HepG2 (cell line): ENCODE measurements around the gene SLC11A1. TPM values are rescaled to one million over a fixed set of nuclear protein-coding genes. Genes with fewer than 3 reads are reported as not detected.
A peak's percentile ranks its signal among the peaks of the same experiment; 100 is the strongest.

Experiments used
- ATAC-seq: fragments of 200-7000 bp; cut with Tn5 transposase; 3 replicates; pipeline ENCODE4 v1.9.1; 2020; ENCODE audit warnings: mild to moderate bottlenecking, moderate library complexity
- BruUV-seq: library from RNA; stranded (reverse); fragments of 400-500 nt; replicated peaks from 2 replicates; lab custom pipeline; 2021; lab: Mats Ljungman, UMichigan
- CTCF ChIA-PET: fragments of 300-600 bp; formaldehyde crosslinking; extraction: SDS; loops from one replicate; lab custom pipeline; 2021; ENCODE audit warnings: low total read pairs, inconsistent platforms, low intra/inter-chr PET ratio; lab: Yijun Ruan, JAX
- POLR2A ChIA-PET: fragments of 350-600 bp; sonication (Branson Sonifier 250); formaldehyde crosslinking; loops from one replicate; lab custom pipeline; 2020; ENCODE audit warnings: antibody characterized with exemption, inconsistent platforms; lab: Yijun Ruan, JAX
- DNase-seq: peaks from one replicate; pipeline ENCODE4 v3.0.0-alpha.2; 2015; ENCODE audit warnings: low spot score
- FAIRE-seq: peaks from 3 replicates; lab custom pipeline; 2011; peaks lifted over from hg19 to GRCh38; lab: Jason Lieb, UNC
- H2AFZ ChIP-seq: one replicate; pipeline ENCODE4 v1.6.1; 2011; ENCODE audit warnings: low read length, inconsistent platforms
- H3K27ac ChIP-seq: fragments of 300-600 bp; 3 replicates; pipeline ENCODE4 v1.8.0; 2011; ENCODE audit warnings: mixed run types, mild to moderate bottlenecking, mixed read lengths, low read length, inconsistent platforms; ENCODE audit not compliant: insufficient read depth; ENCODE audit errors: extremely low read length
- H3K27me3 ChIP-seq, 2 experiments: fragments of 200-600 bp in 1 of 2; 2 replicates in 1 of 2; 3 replicates in 1 of 2; pipeline versions ENCODE4 v1.6.0 to v1.8.0; 2011; ENCODE audit warnings: low read length in 2 of 2, mild to moderate bottlenecking in 2 of 2, moderate library complexity in 2 of 2, inconsistent platforms in 1 of 2; ENCODE audit not compliant: insufficient read depth in 2 of 2, control insufficient read depth in 1 of 2
- H3K36me3 ChIP-seq, 2 experiments: fragments of 200-600 bp in 1 of 2; replicated peaks in 1 of 2; 2 replicates in 1 of 2; 3 replicates in 1 of 2; pipeline versions ENCODE4 v1.5.1 to v1.8.0; 2011; ENCODE audit warnings: low read length in 2 of 2, inconsistent platforms in 1 of 2; ENCODE audit not compliant: insufficient read depth in 2 of 2, control insufficient read depth in 1 of 2
- H3K4me1 ChIP-seq: 2 replicates; pipeline ENCODE4 v1.5.1; 2012; ENCODE audit warnings: low read length, inconsistent platforms; ENCODE audit not compliant: insufficient read depth
- H3K4me2 ChIP-seq: 2 replicates; pipeline ENCODE4 v1.6.0; 2011; ENCODE audit warnings: low read depth, low read length, inconsistent platforms
- H3K4me3 ChIP-seq, 3 experiments: fragments of 200-600 bp in 1 of 3; sonication (generic), shearing (Covaris generic) in 1 of 3; replicated peaks in 1 of 3; 2 replicates each; pipeline ENCODE4 v1.5.1; 2011 to 2016; ENCODE audit warnings: low read length in 3 of 3, inconsistent platforms in 2 of 3, low read depth in 2 of 3, mild to moderate bottlenecking in 2 of 3, control low read depth in 1 of 3, mixed read lengths in 1 of 3; ENCODE audit not compliant: insufficient read depth in 1 of 3
- H3K79me2 ChIP-seq: one replicate; pipeline ENCODE4 v1.6.1; 2011; ENCODE audit warnings: low read length, inconsistent platforms; ENCODE audit not compliant: insufficient read depth
- H3K9ac ChIP-seq: 2 replicates; pipeline ENCODE4 v1.6.0; 2011; ENCODE audit warnings: mild to moderate bottlenecking, low read depth, low read length, inconsistent platforms; ENCODE audit not compliant: insufficient read depth
- H3K9me3 ChIP-seq: 2 replicates; pipeline ENCODE4 v1.5.1; 2012; ENCODE audit warnings: mild to moderate bottlenecking, low read length
- H4K20me1 ChIP-seq: 2 replicates; pipeline ENCODE4 v1.6.0; 2011; ENCODE audit warnings: inconsistent platforms, mild to moderate bottlenecking, low read length, moderate library complexity; ENCODE audit not compliant: insufficient read depth
- ELF1 ChIP-seq: sonication (generic); formaldehyde crosslinking; IDR thresholded peaks from 2 replicates; pipeline ENCODE4 v1.4.0; 2020; ENCODE audit warnings: missing genetic modification reagents
- FOXJ3 ChIP-seq: sonication (generic); formaldehyde crosslinking; IDR thresholded peaks from 2 replicates; pipeline ENCODE4 v1.4.0; 2020; ENCODE audit warnings: missing genetic modification reagents, mild to moderate bottlenecking, borderline replicate concordance
- HNRNPK ChIP-seq: fragments of 200-400 bp; formaldehyde crosslinking; IDR thresholded peaks from 2 replicates; pipeline ENCODE4 v1.6.1; 2018; ENCODE audit warnings: low read length, low read depth, moderate library complexity, mild to moderate bottlenecking; ENCODE audit not compliant: poor library complexity, severe bottlenecking
- HNRNPL ChIP-seq: fragments of 200-400 bp; formaldehyde crosslinking; IDR thresholded peaks from 2 replicates; pipeline ENCODE4 v1.6.1; 2017; ENCODE audit warnings: mild to moderate bottlenecking, low read depth, low read length
- KLF6 ChIP-seq: IDR thresholded peaks from 2 replicates; pipeline ENCODE4 v1.8.0; 2016; ENCODE audit warnings: missing biosample characterization, missing genetic modification reagents
- MAFG ChIP-seq: sonication (generic); formaldehyde crosslinking; IDR thresholded peaks from 2 replicates; pipeline ENCODE4 v1.5.1; 2020; ENCODE audit warnings: mild to moderate bottlenecking, missing genetic modification reagents
- MTF1 ChIP-seq: sonication (generic); formaldehyde crosslinking; IDR thresholded peaks from 2 replicates; pipeline ENCODE4 v1.5.0; 2020; ENCODE audit warnings: missing genetic modification reagents
- MXI1 ChIP-seq: IDR thresholded peaks from 3 replicates; pipeline ENCODE4 v1.6.1; 2012; ENCODE audit warnings: low read depth, low read length, inconsistent platforms, borderline replicate concordance
- NR2F1 ChIP-seq, 2 experiments: fragments of 450-650 bp in 1 of 2; formaldehyde crosslinking in 1 of 2; IDR thresholded peaks; 2 replicates each; pipeline versions ENCODE4 v1.5.0 to v1.6.1; 2016 to 2020; ENCODE audit warnings: mild to moderate bottlenecking in 1 of 2, missing compliant biosample characterization in 1 of 2, missing genetic modification reagents in 1 of 2, moderate library complexity in 1 of 2
- NR2F6 ChIP-seq, 2 experiments: IDR thresholded peaks; 2 replicates each; pipeline ENCODE4 v1.6.1; 2016; ENCODE audit warnings: antibody characterized with exemption in 1 of 2, mild to moderate bottlenecking in 1 of 2
- POLR2AphosphoS2 ChIP-seq: IDR thresholded peaks from 2 replicates; pipeline ENCODE4 v1.6.1; 2011; ENCODE audit warnings: low read depth, low read length, improper control_type of control experiment
- SATB2 ChIP-seq: sonication (generic); formaldehyde crosslinking; IDR thresholded peaks from 2 replicates; pipeline ENCODE4 v1.5.0; 2020; ENCODE audit warnings: missing genetic modification reagents
- TERF1 ChIP-seq: sonication (generic); formaldehyde crosslinking; IDR thresholded peaks from 2 replicates; pipeline ENCODE4 v1.8.0; 2022; ENCODE audit warnings: mild to moderate bottlenecking, missing genetic modification reagents, moderate library complexity
- ZBTB8A ChIP-seq: sonication (generic); formaldehyde crosslinking; IDR thresholded peaks from 2 replicates; pipeline ENCODE4 v1.4.0; 2020; ENCODE audit warnings: mild to moderate bottlenecking, low read depth, missing genetic modification reagents, borderline replicate concordance
- ZNF205 ChIP-seq: IDR thresholded peaks from 2 replicates; pipeline ENCODE4 v1.6.1; 2018; ENCODE audit warnings: missing biosample characterization, missing genetic modification reagents
- ZNF275 ChIP-seq: sonication (generic); formaldehyde crosslinking; IDR thresholded peaks from 2 replicates; pipeline ENCODE4 v1.8.0; 2022; ENCODE audit warnings: missing genetic modification reagents, mild to moderate bottlenecking, inconsistent platforms, borderline replicate concordance
- WGBS: methylation state at CpG from one replicate; pipeline ENCODE4 v1.1.6; 2017; ENCODE audit warnings: low lambda C conversion rate; 5-methylcytosine and 5-hydroxymethylcytosine counted together
- in situ Hi-C: cut with HindIII; loops from 2 replicates; pipeline ENCODE4 v1.10.0; 2017; ENCODE audit warnings: low pct_unique_long_range_greater_than_20kb; ENCODE audit not compliant: extremely low pct_ligation_motif_present
- intact Hi-C: fragments of 100-400 bp; cut with micrococcal nuclease; formaldehyde crosslinking; loops from one replicate; pipeline ENCODE4 v1.10.0; 2022; ENCODE audit not compliant: unreplicated experiment
- polyA plus RNA-seq, 8 experiments: library from polyadenylated mRNA; depleted of rRNA in 3 of 8; stranded (reverse) in 7 of 8; unstranded in 1 of 8; fragments of >200 nt; fragmentation: Illumina TruSeq in 4 of 8; extraction: Trizol in 4 of 8; gene quantifications; 2 replicates each; pipeline versions ENCODE4 v1.2.1 to v1.2.3, GENCODE V29; 2011 to 2016; ENCODE audit warnings: low read depth in 4 of 8, missing spikeins in 1 of 8, mixed read lengths in 1 of 8; ENCODE audit not compliant: insufficient read depth in 1 of 8
- total RNA-seq, 5 experiments: library from RNA; depleted of rRNA; stranded (reverse); fragments of >200 nt; fragmentation: Illumina TruSeq; extraction: Trizol; gene quantifications; 2 replicates each; pipeline ENCODE4 v1.2.3, GENCODE V29; 2016; ENCODE audit warnings: low read depth in 1 of 5

The SLC11A1 gene
- total and polyA plus RNA-seq, 2 of the 13 experiments (the other 11 are each of a cell fraction or from before 2014, with no cell fraction given): 0.33 to 2.3 TPM

- Histone ChIP-seq H3K9ac (no peak overlapping the region), H3K27me3 (no peaks in the 10 kb centered on the region), H3K79me2 (no peaks in the 10 kb centered on the region), H3K36me3 (peaks cover 51 to 72% of the 10 kb centered on the region in 2 experiments)
- WGBS: 86% methylated on average over 9 of the region's 9 CpGs
- no peak for DNase-seq
- in situ Hi-C loops: no loop called here
- TF ChIP-seq NR2F1 (CRISPR knock-in tag; IDR thresholded peaks at IDR 0.05) (peak in 1 of 2 experiments; percentile 8; a peak in 1 of 4 replicates), HNRNPL (0 out of 2 replicates have a peak, but pooled peaks have one; percentile 1), ELF1 (CRISPR knock-in tag) (no peak), POLR2AphosphoS2 (peak; percentile 46; the same call in 1 of the 2 replicates)
- TF ChIP-seq, all 625 proteins: peak for 3
- FAIRE-seq (no peak), ATAC-seq (peak; percentile 10)
- no peaks in the 10 kb centered on the region for H3K9me3 ChIP-seq
- H3K4me1 ChIP-seq: peaks cover 10% of the 10 kb centered on the region
- intact Hi-C loops: no loop called here
- CTCF ChIA-PET: no interaction called here
- no peak overlapping the region for H3K4me3 ChIP-seq
- no peak overlapping the region for H3K27ac ChIP-seq
- BruUV-seq: no TSS peak
- no peaks in the 10 kb centered on the region for H4K20me1 ChIP-seq
- no peak overlapping the region for H2AFZ ChIP-seq
- POLR2A ChIA-PET: interaction anchor here (1.3 to 6.3 kb wide), 3 partner anchors 11 to 14 kb away, joined by 4 to 59 read pairs (median 27); partner anchors contain the start of gene VIL1
- H3K4me2 ChIP-seq: no peak overlapping the region
Observed at GRCh38 chr2:218429911-218430692, 48.0 kb downstream of the SLC11A1 start.

- H3K4me1 ChIP-seq: peaks cover 17% of the 10 kb centered on the region
- POLR2A ChIA-PET: interaction anchor here (0.7 to 6.3 kb wide), 5 partner anchors 10 to 25 kb away, joined by 3 to 59 read pairs (median 7); partner anchors contain the start of gene VIL1
- in situ Hi-C loops (no loop called here), intact Hi-C loops (no loop called here)
- CTCF ChIA-PET: no interaction called here
- no peak overlapping the region for H2AFZ ChIP-seq
- no peaks in the 10 kb centered on the region for H4K20me1 ChIP-seq
- no peaks in the 10 kb centered on the region for H3K79me2 ChIP-seq
- H3K9ac ChIP-seq: no peak overlapping the region
- no peak overlapping the region for H3K27ac ChIP-seq
- no peaks in the 10 kb centered on the region for H3K9me3 ChIP-seq
- no peaks in the 10 kb centered on the region for H3K27me3 ChIP-seq
- no peak overlapping the region for H3K4me3 ChIP-seq
- BruUV-seq: no TSS peak
- FAIRE-seq (no peak), ATAC-seq (no peak; the same call in 2 of the 3 replicates), DNase-seq (no peak)
- no peak overlapping the region for H3K4me2 ChIP-seq
- peaks cover 48 to 71% of the 10 kb centered on the region in 2 experiments for H3K36me3 ChIP-seq
- 98% methylated on average over 10 of the region's 11 CpGs for WGBS
- TF ChIP-seq HNRNPK (no peak), SATB2 (no peak), TERF1 (CRISPR knock-in tag) (no peak), MTF1 (CRISPR knock-in tag) (no peak), ZNF275 (CRISPR knock-in tag) (no peak), KLF6 (CRISPR knock-in tag) (no peak), NR2F6 (IDR thresholded peaks at IDR 0.05) (no peak), NR2F6 (CRISPR knock-in tag; IDR thresholded peaks at IDR 0.05) (no peak), MAFG (CRISPR knock-in tag) (no peak), ZNF205 (no peak), FOXJ3 (CRISPR knock-in tag) (no peak), MXI1 (no peak), ZBTB8A (CRISPR knock-in tag) (no peak)
Observed at GRCh38 chr2:218430721-218431120, 48.6 kb downstream of the SLC11A1 start.
